NCI-H1436 (cell line): ENCODE data around the gene GABRG3.

Source experiments
- DNase-seq: peaks from one replicate; lab custom pipeline; 2025; lab: John Stamatoyannopoulos, UW

Gene GABRG3

GRCh38 chr15:27249046-27249759 is 278.2 kb downstream of the GABRG3 start:
- no peak for DNase-seq

GRCh38 chr15:27249760-27250109 is 278.8 kb downstream of the GABRG3 start:
- no peak for DNase-seq

GRCh38 chr15:27250223-27250622 is 279.2 kb downstream of the GABRG3 start:
- no peak for DNase-seq

- no peak for DNase-seq
Measured at GRCh38 chr15:27254055-27254454, 283.1 kb downstream of the GABRG3 start.

GRCh38 chr15:27254801-27255200 is 283.8 kb downstream of the GABRG3 start:
- DNase-seq = no peak

GRCh38 chr15:27256446-27256845 is 285.5 kb downstream of the GABRG3 start:
- DNase-seq = no peak

GRCh38 chr15:27258287-27258686 is 287.3 kb downstream of the GABRG3 start:
- no peak for DNase-seq

- no peak for DNase-seq
Measured at GRCh38 chr15:27260523-27260922, 289.5 kb downstream of the GABRG3 start.

GRCh38 chr15:27268923-27269322 is 297.9 kb downstream of the GABRG3 start:
- no peak for DNase-seq

- DNase-seq = peak; percentile 97
Measured at GRCh38 chr15:27271258-27271657, 300.3 kb downstream of the GABRG3 start.

- no peak for DNase-seq
Measured at GRCh38 chr15:27272427-27272826, 301.4 kb downstream of the GABRG3 start.

- DNase-seq = no peak
Measured at GRCh38 chr15:27273506-27273905, 302.5 kb downstream of the GABRG3 start.

GRCh38 chr15:27278761-27279160 is 307.8 kb downstream of the GABRG3 start:
- no peak for DNase-seq

GRCh38 chr15:27292641-27293040 is 321.7 kb downstream of the GABRG3 start:
- DNase-seq = no peak

- DNase-seq = no peak
Measured at GRCh38 chr15:27293607-27294006, 322.6 kb downstream of the GABRG3 start.

GRCh38 chr15:27317736-27318135 is 346.8 kb downstream of the GABRG3 start:
- no peak for DNase-seq

- no peak for DNase-seq
Measured at GRCh38 chr15:27323801-27324200, 352.8 kb downstream of the GABRG3 start.

- no peak for DNase-seq
Measured at GRCh38 chr15:27324886-27325615, 354.1 kb downstream of the GABRG3 start.

- no peak for DNase-seq
Measured at GRCh38 chr15:27327467-27328025, 356.6 kb downstream of the GABRG3 start.

GRCh38 chr15:27328186-27328585 is 357.2 kb downstream of the GABRG3 start:
- no peak for DNase-seq

GRCh38 chr15:27328608-27329007 is 357.6 kb downstream of the GABRG3 start:
- DNase-seq = no peak

GRCh38 chr15:27330326-27330725 is 359.3 kb downstream of the GABRG3 start:
- no peak for DNase-seq

- no peak for DNase-seq
Measured at GRCh38 chr15:27336676-27337075, 365.7 kb downstream of the GABRG3 start.
